ENCODE data around the gene ANKRD44. TPM values are rescaled to one million over a fixed set of nuclear protein-coding genes. Genes with fewer than 3 reads are reported as not detected.

Gene ANKRD44
- total RNA-seq, 1 experiment from 2014 or later, result 7.8 TPM

GRCh38 chr2:196966061-196966460 lies 344.5 kb downstream of the ANKRD44 start:
- in situ Hi-C loops (cut with HindIII; ENCODE audit: low pct_unique_long_range_greater_than_20kb, low sequenced_read_pairs) (no loop called here), intact Hi-C loops (cut with micrococcal nuclease; ENCODE audit: unreplicated experiment) (no loop called here)
- Histone ChIP-seq H3K27ac (ENCODE audit: low read length) (no peak overlapping the region), H3K36me3 (ENCODE audit: control insufficient read depth, insufficient read depth, low read length) (no peaks in the 10 kb centered on the region), H3K4me1 (ENCODE audit: control insufficient read depth, insufficient read depth, low read length) (no peaks in the 10 kb centered on the region), H3K9me3 (ENCODE audit: control insufficient read depth, insufficient read depth, low read depth, low read length) (no peaks in the 10 kb centered on the region), H3K4me3 (ENCODE audit: low read depth in 2 of 2, low read length in 2 of 2) (no peak overlapping the region), H3K27me3 (ENCODE audit: control insufficient read depth, insufficient read depth, low read length) (no peaks in the 10 kb centered on the region)
- BruUV-seq (replicated peaks), result no TSS peak
- CTCF ChIA-PET, result no interaction called here
- POLR2A ChIA-PET, result no interaction called here
- no peak for ATAC-seq
- TF ChIP-seq SIN3A (IDR thresholded peaks at IDR 0.05; ENCODE audit: borderline replicate concordance, insufficient read depth, low read depth, low read length) (no peak), TCF7L2 (IDR thresholded peaks at IDR 0.05; ENCODE audit: low read depth, low read length) (no peak), POLR2AphosphoS5 (IDR thresholded peaks at IDR 0.05; ENCODE audit: low read depth, low read length) (no peak), REST (IDR thresholded peaks at IDR 0.05; ENCODE audit: insufficient read depth in 1 of 2, low read depth in 2 of 2, low read length in 1 of 2) (no peak)
- TF ChIP-seq, protein P1, sequence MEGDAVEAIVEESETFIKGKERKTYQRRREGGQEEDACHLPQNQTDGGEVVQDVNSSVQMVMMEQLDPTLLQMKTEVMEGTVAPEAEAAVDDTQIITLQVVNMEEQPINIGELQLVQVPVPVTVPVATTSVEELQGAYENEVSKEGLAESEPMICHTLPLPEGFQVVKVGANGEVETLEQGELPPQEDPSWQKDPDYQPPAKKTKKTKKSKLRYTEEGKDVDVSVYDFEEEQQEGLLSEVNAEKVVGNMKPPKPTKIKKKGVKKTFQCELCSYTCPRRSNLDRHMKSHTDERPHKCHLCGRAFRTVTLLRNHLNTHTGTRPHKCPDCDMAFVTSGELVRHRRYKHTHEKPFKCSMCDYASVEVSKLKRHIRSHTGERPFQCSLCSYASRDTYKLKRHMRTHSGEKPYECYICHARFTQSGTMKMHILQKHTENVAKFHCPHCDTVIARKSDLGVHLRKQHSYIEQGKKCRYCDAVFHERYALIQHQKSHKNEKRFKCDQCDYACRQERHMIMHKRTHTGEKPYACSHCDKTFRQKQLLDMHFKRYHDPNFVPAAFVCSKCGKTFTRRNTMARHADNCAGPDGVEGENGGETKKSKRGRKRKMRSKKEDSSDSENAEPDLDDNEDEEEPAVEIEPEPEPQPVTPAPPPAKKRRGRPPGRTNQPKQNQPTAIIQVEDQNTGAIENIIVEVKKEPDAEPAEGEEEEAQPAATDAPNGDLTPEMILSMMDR (IDR thresholded peaks at IDR 0.05), result no peak
- DNase-seq (ENCODE audit: low read depth, low spot score), result no peak

- H3K27me3 ChIP-seq (ENCODE audit: control insufficient read depth, insufficient read depth, low read length), result no peaks in the 10 kb centered on the region
- no peaks in the 10 kb centered on the region for H3K9me3 ChIP-seq (ENCODE audit: control insufficient read depth, insufficient read depth, low read depth, low read length)
- TF ChIP-seq, protein P1 (IDR thresholded peaks at IDR 0.05), result no peak
- TF ChIP-seq REST (IDR thresholded peaks at IDR 0.05; ENCODE audit: insufficient read depth in 1 of 2, low read depth in 2 of 2, low read length in 1 of 2), result no peak
- TF ChIP-seq POLR2AphosphoS5 (IDR thresholded peaks at IDR 0.05; ENCODE audit: low read depth, low read length), result no peak
- TF ChIP-seq TCF7L2 (IDR thresholded peaks at IDR 0.05; ENCODE audit: low read depth, low read length), result no peak
- TF ChIP-seq SIN3A (IDR thresholded peaks at IDR 0.05; ENCODE audit: borderline replicate concordance, insufficient read depth, low read depth, low read length), result no peak
- H3K4me3 ChIP-seq (ENCODE audit: low read depth in 2 of 2, low read length in 2 of 2), result no peak overlapping the region
- H3K4me1 ChIP-seq (ENCODE audit: control insufficient read depth, insufficient read depth, low read length), result no peaks in the 10 kb centered on the region
- ChIA-PET POLR2A (no interaction called here), CTCF (no interaction called here)
- BruUV-seq (replicated peaks), result no TSS peak
- H3K36me3 ChIP-seq (ENCODE audit: control insufficient read depth, insufficient read depth, low read length), result no peaks in the 10 kb centered on the region
- intact Hi-C loops (cut with micrococcal nuclease; ENCODE audit: unreplicated experiment) (no loop called here), in situ Hi-C loops (cut with HindIII; ENCODE audit: low pct_unique_long_range_greater_than_20kb, low sequenced_read_pairs) (no loop called here)
- ATAC-seq (no peak), DNase-seq (ENCODE audit: low read depth, low spot score) (no peak)
- H3K27ac ChIP-seq (ENCODE audit: low read length), result no peak overlapping the region
Measured at GRCh38 chr2:196965651-196966050, 344.9 kb downstream of the ANKRD44 start.
